Renal pelvis (tissue), 3 donors: ENCODE data around the gene LENEP. TPM values are rescaled to one million over a fixed set of nuclear protein-coding genes. Genes with fewer than 3 reads are reported as not detected.

Experiments used
- polyA plus RNA-seq, 3 donors: library from polyadenylated mRNA; unstranded; fragments of 120-200 nt; gene quantifications; one replicate each; pipeline ENCODE4 v1.2.1, GENCODE V29; 2013; ENCODE audit not compliant: insufficient read length in 3 of 3

The LENEP gene
- polyA plus RNA-seq, 3 donors: 0.36 to 1.5 (median 0.87) TPM

Other genes with a start within 250 kb of the LENEP start
- 1 to 10 TPM; 2.2 to 2.6 (median 2.3) TPM for gene KCNN3, start 123.3 kb upstream of the LENEP start, polyA plus RNA-seq
- 10 to 100 TPM; 44.1 to 47.2 (median 44.2) TPM for gene PMVK, start 56.9 kb upstream of the LENEP start, polyA plus RNA-seq
- gene PBXIP1, start 37.5 kb upstream of the LENEP start, polyA plus RNA-seq: 10 to 100 TPM; 76.2 to 80.3 (median 76.6) TPM
- gene PYGO2, start 31.8 kb upstream of the LENEP start, polyA plus RNA-seq: 10 to 100 TPM; 47.4 to 52.1 (median 51.6) TPM
- gene SHC1, start 22.8 kb upstream of the LENEP start, polyA plus RNA-seq: 10 to 100 TPM; 74.6 to 91.3 (median 81.7) TPM
- 100 to 1,000 TPM in 1 of 3 donors, 10 to 100 TPM in 2; 88.0 to 105 (median 96.5) TPM for gene CKS1B, start 18.9 kb upstream of the LENEP start, polyA plus RNA-seq
- 10 to 100 TPM; 34.1 to 39.0 (median 38.4) TPM for gene FLAD1, start 10.2 kb upstream of the LENEP start, polyA plus RNA-seq
- gene ZBTB7B, start 9.2 kb downstream of the LENEP start, polyA plus RNA-seq: 10 to 100 TPM; 15.9 to 18.0 (median 16.3) TPM
- gene DCST2, start 40.2 kb downstream of the LENEP start, polyA plus RNA-seq: 1 to 10 TPM; 1.9 to 2.8 (median 2.2) TPM
- under 1 TPM; 0.38 to 0.61 (median 0.41) TPM for gene DCST1, start 40.2 kb downstream of the LENEP start, polyA plus RNA-seq
- gene ADAM15, start 57.7 kb downstream of the LENEP start, polyA plus RNA-seq: 10 to 100 TPM; 57.5 to 62.8 (median 58.0) TPM
- gene EFNA4, start 70.2 kb downstream of the LENEP start, polyA plus RNA-seq: 10 to 100 TPM; 22.1 to 23.7 (median 23.0) TPM
- gene EFNA3, start 85.3 kb downstream of the LENEP start, polyA plus RNA-seq: 1 to 10 TPM; 6.3 to 8.8 (median 8.4) TPM
- 10 to 100 TPM; 66.7 to 79.3 (median 73.3) TPM for gene EFNA1, start 134.3 kb downstream of the LENEP start, polyA plus RNA-seq
- 10 to 100 TPM; 45.3 to 61.3 (median 51.2) TPM for gene SLC50A1, start 142.3 kb downstream of the LENEP start, polyA plus RNA-seq
- gene DPM3, start 146.9 kb downstream of the LENEP start, polyA plus RNA-seq: 10 to 100 TPM; 38.6 to 55.8 (median 50.3) TPM
- 100 to 1,000 TPM; 120 to 146 (median 127) TPM for gene KRTCAP2, start 179.7 kb downstream of the LENEP start, polyA plus RNA-seq
- 1 to 10 TPM; 3.8 to 5.8 (median 5.8) TPM for gene TRIM46, start 180.3 kb downstream of the LENEP start, polyA plus RNA-seq
- gene THBS3, start 214.3 kb downstream of the LENEP start, polyA plus RNA-seq: 10 to 100 TPM; 32.3 to 50.0 (median 43.0) TPM
- 10 to 100 TPM; 43.4 to 50.1 (median 48.6) TPM for gene MTX1, start 215.1 kb downstream of the LENEP start, polyA plus RNA-seq